Breast epithelium (tissue), 3 donors: ENCODE data around the gene ITGB5.

Experiments
- CTCF ChIP-seq, 3 donors: fragments of 450-650 bp; IDR thresholded peaks; one replicate each; pipeline ENCODE4 v1.5.1; 2016 to 2017; ENCODE audit warnings: antibody characterized with exemption in 3 of 3, mild to moderate bottlenecking in 3 of 3, moderate library complexity in 3 of 3
- POLR2A ChIP-seq: fragments of 450-650 bp; IDR thresholded peaks from one replicate; pipeline ENCODE4 v1.6.1; 2016; ENCODE audit warnings: antibody characterized with exemption, mild to moderate bottlenecking, moderate library complexity
- POLR2AphosphoS5 ChIP-seq, 3 donors: sonication (generic); formaldehyde crosslinking; IDR thresholded peaks; one replicate each; pipeline ENCODE4 v1.6.1; 2017; ENCODE audit warnings: antibody characterized with exemption in 3 of 3

GRCh38 chr3:124730129-124730940 lies 156.8 kb downstream of the ITGB5 start, which contains the start of gene UMPS:
- TF ChIP-seq POLR2A = peak; percentile 67
- no peak for TF ChIP-seq CTCF (IDR thresholded peaks at IDR 0.05)
- peak; percentile 64 to 81 (median 66) for TF ChIP-seq POLR2AphosphoS5 (IDR thresholded peaks at IDR 0.05)
